Prostate gland (tissue), 2 donors: ENCODE measurements around the gene PBXIP1. TPM values are rescaled to one million over a fixed set of nuclear protein-coding genes. Genes with fewer than 3 reads are reported as not detected.
A peak's percentile ranks its signal among the peaks of the same experiment; 100 is the strongest.
"Not testable (repeated sequence)": the region's sequence is repeated elsewhere in the genome, so short reads cannot be mapped to it uniquely, and the experiment has no call there.

Experiments
- DNase-seq: peaks from one replicate; pipeline ENCODE4 v3.0.0-alpha.2; 2019; ENCODE audit warnings: low spot score
- H3K27ac ChIP-seq, 2 donors: fragments of 200-600 bp; sonication (generic); 2 replicates each; pipeline ENCODE4 v1.5.1; 2017 to 2019
- H3K27me3 ChIP-seq: fragments of 200-600 bp; sonication (generic); replicated peaks from 2 replicates; pipeline ENCODE4 v1.5.1; 2019; ENCODE audit not compliant: insufficient read depth
- H3K36me3 ChIP-seq, 2 donors: fragments of 200-600 bp; sonication (generic); 1 replicate in 1 of 2; 2 replicates in 1 of 2; pipeline versions ENCODE4 v1.5.1 to v1.8.1; 2017 to 2019
- H3K4me1 ChIP-seq: fragments of 200-600 bp; sonication (generic); replicated peaks from 2 replicates; pipeline ENCODE4 v1.5.1; 2019
- H3K4me3 ChIP-seq, 2 donors: fragments of 200-600 bp; sonication (generic); 2 replicates each; pipeline ENCODE4 v1.5.1; 2017 to 2019
- H3K9me3 ChIP-seq: fragments of 200-600 bp; sonication (generic); 2 replicates; pipeline ENCODE4 v1.5.1; 2017
- POLR2A ChIP-seq: fragments of 450-650 bp; IDR thresholded peaks from one replicate; pipeline ENCODE4 v1.6.1; 2016; ENCODE audit warnings: antibody characterized with exemption, mild to moderate bottlenecking
- POLR2AphosphoS5 ChIP-seq: sonication (generic); formaldehyde crosslinking; IDR thresholded peaks from one replicate; pipeline ENCODE4 v1.6.1; 2017; ENCODE audit warnings: antibody characterized with exemption
- WGBS: methylation state at CpG from one replicate; pipeline ENCODE4 v1.1.5; 2018; 5-methylcytosine and 5-hydroxymethylcytosine counted together
- intact Hi-C: fragments of 100-400 bp; cut with DNase I; formaldehyde crosslinking; loops from one replicate; pipeline ENCODE4 v1.14.2; 2022
- total RNA-seq, 2 donors: library from RNA; depleted of rRNA; stranded (reverse); fragments of >200 nt; gene quantifications; one replicate each; pipeline ENCODE4 v1.1.0, GENCODE V29; 2016
- TF ChIP-seq, protein P1 (sequence below), 4 experiments: fragments of 200-600 bp in 2 of 4; fragments of 450-650 bp in 2 of 4; sonication (generic) in 2 of 4; IDR thresholded peaks; 1 replicate in 3 of 4; 2 replicates in 1 of 4; pipeline ENCODE4 v1.5.1; 2016 to 2019; ENCODE audit warnings: antibody characterized with exemption in 4 of 4, mild to moderate bottlenecking in 2 of 4, moderate library complexity in 2 of 4

The PBXIP1 gene
- total RNA-seq, 2 donors from 2014 or later: 113 to 140 TPM

DNA sequence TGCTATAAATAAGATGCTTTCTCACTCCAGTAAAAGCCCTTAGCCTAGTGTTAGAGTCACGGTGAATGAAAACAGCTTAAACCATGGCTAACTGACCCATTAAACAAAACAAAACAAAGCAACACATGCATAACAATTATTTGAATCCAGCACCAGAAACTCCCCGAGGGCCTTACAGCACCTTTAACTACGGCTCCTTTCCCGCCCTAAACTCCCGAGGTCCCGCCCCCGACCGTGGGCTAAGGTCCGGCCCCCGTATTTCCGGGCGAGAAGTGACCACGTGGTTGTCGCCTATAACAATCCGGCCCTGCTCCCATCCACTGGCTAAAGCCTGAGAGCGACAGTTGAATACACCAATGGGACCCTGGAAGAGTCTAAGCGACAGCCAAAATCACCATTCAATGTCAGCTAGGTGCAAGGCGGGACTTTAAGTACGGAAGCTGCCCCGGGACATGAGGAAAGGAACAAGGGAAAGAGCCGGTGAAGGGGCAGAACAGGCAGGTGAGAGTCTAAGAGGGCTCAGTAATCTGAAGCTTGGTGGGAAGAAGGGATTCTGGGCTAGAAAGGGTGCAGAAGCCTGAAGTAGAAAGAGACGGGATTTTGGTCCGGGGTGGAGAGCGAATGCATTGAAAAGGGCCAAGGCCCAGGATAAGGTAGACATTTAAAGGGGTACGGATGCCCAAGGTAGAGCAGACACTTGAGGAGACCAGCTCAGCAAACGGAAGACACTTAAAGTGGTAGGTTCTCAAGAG, 27.2 kb upstream of the PBXIP1 start, which contains the start of gene FLAD1:
Gene FLAD1, plus strand, starts transcription at position 448 of the 752 bp plus-strand sequence. CDS start 351 bp downstream, outside the sequence.
- H3K27me3 ChIP-seq: no peaks in the 10 kb centered on the region
- WGBS: under 1% methylated on average over 26 of the region's 26 CpGs
- peaks cover 6% of the 10 kb centered on the region for H3K4me1 ChIP-seq
- H3K36me3 ChIP-seq: peaks cover 0 to 8% of the 10 kb centered on the region in 2 donors
- peak; percentile 99 for DNase-seq
- no peak for TF ChIP-seq POLR2A
- TF ChIP-seq, protein P1, sequence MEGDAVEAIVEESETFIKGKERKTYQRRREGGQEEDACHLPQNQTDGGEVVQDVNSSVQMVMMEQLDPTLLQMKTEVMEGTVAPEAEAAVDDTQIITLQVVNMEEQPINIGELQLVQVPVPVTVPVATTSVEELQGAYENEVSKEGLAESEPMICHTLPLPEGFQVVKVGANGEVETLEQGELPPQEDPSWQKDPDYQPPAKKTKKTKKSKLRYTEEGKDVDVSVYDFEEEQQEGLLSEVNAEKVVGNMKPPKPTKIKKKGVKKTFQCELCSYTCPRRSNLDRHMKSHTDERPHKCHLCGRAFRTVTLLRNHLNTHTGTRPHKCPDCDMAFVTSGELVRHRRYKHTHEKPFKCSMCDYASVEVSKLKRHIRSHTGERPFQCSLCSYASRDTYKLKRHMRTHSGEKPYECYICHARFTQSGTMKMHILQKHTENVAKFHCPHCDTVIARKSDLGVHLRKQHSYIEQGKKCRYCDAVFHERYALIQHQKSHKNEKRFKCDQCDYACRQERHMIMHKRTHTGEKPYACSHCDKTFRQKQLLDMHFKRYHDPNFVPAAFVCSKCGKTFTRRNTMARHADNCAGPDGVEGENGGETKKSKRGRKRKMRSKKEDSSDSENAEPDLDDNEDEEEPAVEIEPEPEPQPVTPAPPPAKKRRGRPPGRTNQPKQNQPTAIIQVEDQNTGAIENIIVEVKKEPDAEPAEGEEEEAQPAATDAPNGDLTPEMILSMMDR (IDR thresholded peaks at IDR 0.05): peak in 1 of 4 experiments; percentile 26
- TF ChIP-seq POLR2AphosphoS5: peak; percentile 100
- intact Hi-C loops: no loop called here
- no peaks in the 10 kb centered on the region for H3K9me3 ChIP-seq
- H3K27ac ChIP-seq: peak within 1 kb of the TSS; percentile 58 to 72
- H3K4me3 ChIP-seq: peak within 1 kb of the TSS; percentile 47 to 54

DNA sequence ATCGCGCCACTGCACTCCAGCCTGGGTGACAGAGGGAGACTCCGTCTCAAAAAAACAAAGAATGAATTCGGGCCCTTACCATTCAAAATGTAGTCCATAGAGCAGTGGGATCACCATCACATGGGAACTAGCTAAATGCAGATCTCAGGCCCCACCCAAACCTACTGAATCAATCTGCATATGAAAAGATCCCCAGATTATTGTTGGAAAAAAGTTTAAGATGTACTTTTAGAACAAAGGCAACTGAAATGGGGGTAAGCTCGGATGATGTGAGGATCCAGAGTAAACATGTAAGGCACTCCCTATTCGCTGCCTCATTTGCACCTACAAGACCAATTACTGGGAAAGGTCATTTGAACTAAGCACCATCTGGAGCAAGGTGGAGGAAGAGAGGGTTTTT, 26.4 kb upstream of the PBXIP1 start:
- Histone ChIP-seq H3K4me3 (peak overlapping the region; percentile 47 to 54), H3K27ac (peak overlapping the region; percentile 54 to 58), H3K4me1 (peaks cover 6% of the 10 kb centered on the region), H3K36me3 (peaks cover 0 to under 1% of the 10 kb centered on the region in 2 donors), H3K27me3 (no peaks in the 10 kb centered on the region), H3K9me3 (no peaks in the 10 kb centered on the region)
- TF ChIP-seq POLR2AphosphoS5: no peak
- intact Hi-C loops: no loop called here
- DNase-seq: no peak
- WGBS: 62% methylated on average over 6 of the region's 6 CpGs

DNA sequence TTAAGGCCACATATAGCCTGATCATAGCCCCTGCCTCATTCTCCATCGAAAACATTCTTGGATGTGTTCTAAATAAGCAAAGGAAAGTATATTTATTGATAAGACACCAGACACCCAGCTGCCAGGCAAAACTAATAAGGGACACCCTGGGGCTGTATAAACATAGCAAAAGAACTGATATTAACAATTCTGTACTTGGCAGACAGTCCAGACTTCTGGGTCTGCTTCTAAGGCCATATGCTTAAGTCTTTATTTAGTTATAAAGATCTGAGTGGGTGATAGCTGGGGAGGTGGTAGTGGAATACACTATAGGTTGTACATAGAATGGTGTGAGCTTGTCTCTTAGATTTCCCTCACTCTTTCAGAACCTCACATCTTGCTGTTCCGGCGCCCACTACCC, 22.5 kb upstream of the PBXIP1 start:
- Histone ChIP-seq H3K27ac (no peak overlapping the region), H3K9me3 (no peaks in the 10 kb centered on the region), H3K4me3 (no peak overlapping the region), H3K36me3 (no peaks in the 10 kb centered on the region), H3K27me3 (no peaks in the 10 kb centered on the region), H3K4me1 (no peaks in the 10 kb centered on the region)
- intact Hi-C loops: no loop called here
- DNase-seq: no peak
- TF ChIP-seq POLR2A: no peak
- TF ChIP-seq, protein P1 (IDR thresholded peaks at IDR 0.05): no peak
- TF ChIP-seq POLR2AphosphoS5: no peak
- WGBS: 93% methylated on average over 3 of the region's 3 CpGs

DNA sequence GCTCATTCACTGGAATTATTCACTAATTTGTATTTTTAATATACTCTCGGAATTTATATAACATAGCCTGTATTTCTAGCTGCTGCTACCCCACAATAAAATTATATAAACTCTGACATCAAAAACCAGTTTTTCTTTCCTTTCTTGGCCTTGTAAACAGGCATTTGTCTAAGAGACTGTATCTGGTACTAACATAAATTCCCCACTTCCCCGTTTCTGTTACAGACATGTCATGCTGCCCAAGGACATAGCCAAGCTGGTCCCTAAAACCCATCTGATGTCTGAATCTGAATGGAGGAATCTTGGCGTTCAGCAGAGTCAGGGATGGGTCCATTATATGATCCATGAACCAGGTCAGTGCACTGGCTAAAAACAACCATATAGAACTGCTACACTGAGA, 21.9 kb upstream of the PBXIP1 start:
- H3K27ac ChIP-seq, H3K36me3 ChIP-seq, intact Hi-C loops, H3K4me3 ChIP-seq, H3K27me3 ChIP-seq, H3K4me1 ChIP-seq, DNase-seq, H3K9me3 ChIP-seq: not testable (repeated sequence)
- WGBS: 58% methylated on average over 3 of the region's 3 CpGs

DNA sequence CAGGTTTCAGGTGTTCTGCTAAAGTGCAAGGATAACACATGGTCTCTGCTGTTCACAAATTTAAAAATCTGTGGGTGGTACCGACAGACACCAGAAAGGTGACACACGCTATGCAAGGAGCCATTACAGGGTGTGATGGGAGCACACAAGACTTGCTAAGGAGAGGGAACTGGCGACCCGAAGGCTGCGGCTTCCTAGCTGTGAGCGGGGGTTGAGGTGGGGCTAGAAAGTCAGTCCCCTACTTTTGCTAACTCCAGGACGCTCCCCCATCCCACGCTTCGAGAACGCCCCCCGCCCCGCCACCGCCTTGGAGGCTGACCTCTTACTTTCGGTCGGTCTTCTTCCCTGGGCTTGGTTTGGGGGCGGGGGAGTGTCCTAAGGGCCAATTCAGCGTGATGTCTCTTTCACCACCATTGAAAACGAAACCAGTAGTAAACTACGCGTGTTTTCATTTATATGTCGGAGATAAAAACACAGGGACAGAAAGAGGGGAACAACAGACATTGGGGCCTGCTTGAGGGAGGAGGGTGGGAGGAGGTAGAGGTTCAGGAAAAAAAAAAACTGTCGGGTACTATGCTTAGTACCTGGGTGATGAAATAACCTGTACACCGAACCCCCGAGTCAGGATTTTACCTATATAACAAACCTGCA, 19.6 kb upstream of the PBXIP1 start:
- Histone ChIP-seq H3K27me3 (no peaks in the 10 kb centered on the region), H3K4me3 (peak overlapping the region; percentile 52 to 82), H3K27ac (peak overlapping the region; percentile 98 to 99), H3K4me1 (peaks cover 14% of the 10 kb centered on the region), H3K9me3 (no peaks in the 10 kb centered on the region), H3K36me3 (no peaks in the 10 kb centered on the region)
- intact Hi-C loops: loop anchor here (2.0 kb wide), 1 partner anchor 25 kb away; no protein-coding TSS in a partner anchor
- no peak for TF ChIP-seq POLR2A
- peak; percentile 4 for TF ChIP-seq POLR2AphosphoS5
- TF ChIP-seq, protein P1 (IDR thresholded peaks at IDR 0.05): no peak
- DNase-seq: peak; percentile 48
- under 1% methylated on average over 24 of the region's 24 CpGs for WGBS
